GM06990 (cell line): Measurements from ENCODE around the gene SOS2.
"Not testable (repeated sequence)": the region's sequence is repeated elsewhere in the genome, so short reads cannot be mapped to it uniquely, and the experiment has no call there.

ENCODE experiments used
- DNase-seq: peaks from one replicate; pipeline ENCODE4 v3.0.0-alpha.2; 2011; ENCODE audit not compliant: insufficient read length; ENCODE audit errors: extremely low read depth
- H3K27me3 ChIP-seq: replicated peaks from 2 replicates; pipeline ENCODE4 v1.6.0; 2011; ENCODE audit warnings: low read length; ENCODE audit not compliant: control insufficient read depth, insufficient read depth
- H3K36me3 ChIP-seq: 2 replicates; pipeline ENCODE4 v1.5.1; 2011; ENCODE audit warnings: low read length; ENCODE audit not compliant: control insufficient read depth, insufficient read depth
- H3K4me3 ChIP-seq: replicated peaks from 2 replicates; pipeline ENCODE4 v1.5.1; 2011; ENCODE audit warnings: low read depth, mild to moderate bottlenecking, control low read depth, low read length
- CTCF ChIP-seq: IDR thresholded peaks from 2 replicates; pipeline ENCODE4 v1.5.1; 2011; ENCODE audit warnings: low read length, control low read depth, mild to moderate bottlenecking, inconsistent platforms; ENCODE audit not compliant: insufficient read depth, poor library complexity, severe bottlenecking

The SOS2 gene

GRCh38 chr14:50084666-50085065, 146.7 kb downstream of the SOS2 start:
- H3K4me3 ChIP-seq, result no peak overlapping the region
- no peak for DNase-seq
- no peaks in the 10 kb centered on the region for H3K27me3 ChIP-seq
- TF ChIP-seq CTCF, result no peak
- H3K36me3 ChIP-seq, result no peaks in the 10 kb centered on the region; the same call in 1 of the 2 replicates

GRCh38 chr14:50083467-50084337, 147.7 kb downstream of the SOS2 start:
- Histone ChIP-seq H3K27me3 (no peaks in the 10 kb centered on the region), H3K36me3 (no peaks in the 10 kb centered on the region; the same call in 1 of the 2 replicates), H3K4me3 (peak overlapping the region; percentile 4)
- peak; percentile 80 for DNase-seq
- no peak for TF ChIP-seq CTCF

GRCh38 chr14:50082784-50083466, 148.5 kb downstream of the SOS2 start:
- TF ChIP-seq CTCF, result no peak
- Histone ChIP-seq H3K27me3 (no peaks in the 10 kb centered on the region), H3K36me3 (no peaks in the 10 kb centered on the region), H3K4me3 (no peak overlapping the region)
- DNase-seq, result peak; percentile 70

GRCh38 chr14:50082308-50082742, 149.1 kb downstream of the SOS2 start:
- no peak for DNase-seq
- Histone ChIP-seq H3K4me3 (no peak overlapping the region; the same call in 1 of the 2 replicates), H3K36me3 (no peaks in the 10 kb centered on the region), H3K27me3 (no peaks in the 10 kb centered on the region)
- no peak for TF ChIP-seq CTCF

GRCh38 chr14:50079103-50079502, 152.3 kb downstream of the SOS2 start:
- not testable (repeated sequence) for H3K4me3 ChIP-seq, DNase-seq, H3K27me3 ChIP-seq

GRCh38 chr14:50073663-50074062, 157.7 kb downstream of the SOS2 start:
- H3K4me3 ChIP-seq, DNase-seq, H3K27me3 ChIP-seq, H3K36me3 ChIP-seq: not testable (repeated sequence)

More at GRCh38 chr14:50079103-50079502, 152.3 kb downstream of the SOS2 start:
- not testable (repeated sequence) for H3K36me3 ChIP-seq
